Measurements from ENCODE around the gene LILRB4. TPM values are rescaled to one million over a fixed set of nuclear protein-coding genes. Genes with fewer than 3 reads are reported as not detected.

Gene LILRB4
- total and polyA plus RNA-seq, 9 donors, result 0.48 to 6.9 (median 1.0) TPM; not detected in 1

DNA sequence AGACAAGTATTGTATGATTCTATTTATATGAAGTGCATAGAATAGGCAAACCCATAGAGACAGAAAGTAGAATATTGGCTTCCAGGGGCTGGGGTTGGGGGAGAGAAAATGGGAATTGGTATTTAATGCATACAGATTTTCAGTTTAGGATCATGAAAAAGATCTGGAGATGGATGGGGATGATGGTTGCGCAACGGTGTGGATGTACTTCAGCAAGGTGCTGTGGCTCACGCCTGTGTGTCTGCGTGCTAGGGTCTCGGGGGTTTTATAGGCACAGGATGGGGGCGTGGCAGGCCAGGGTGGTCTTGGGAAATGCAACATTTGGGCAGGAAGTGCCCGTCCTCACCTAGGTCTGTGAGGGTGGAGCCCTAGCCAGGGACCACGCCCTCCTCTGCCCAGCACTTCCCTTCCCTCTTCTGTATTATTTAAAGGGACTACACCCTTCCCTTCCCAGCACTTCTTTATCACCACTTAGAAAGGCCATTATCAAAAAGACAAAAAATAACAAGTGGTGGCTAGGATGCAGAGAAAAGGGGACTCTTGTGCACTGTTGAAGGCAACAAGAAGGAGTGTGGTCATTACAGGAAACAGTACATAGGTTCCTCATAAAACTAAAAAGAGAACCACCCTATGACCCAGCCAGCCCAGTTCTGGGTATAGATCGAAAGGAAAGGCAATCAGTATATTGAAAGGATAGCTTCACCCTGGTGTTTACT is 29.0 kb downstream of the LILRB4 start:
- Histone ChIP-seq H3K9me3 (peaks cover 0 to 5% of the 10 kb centered on the region in 2 donors), H3K36me3 (no peaks in the 10 kb centered on the region), H3K4me1 (ENCODE audit: insufficient read depth) (no peaks in the 10 kb centered on the region), H3K27ac (no peak overlapping the region), H3K4me3 (no peak overlapping the region), H3K27me3 (no peaks in the 10 kb centered on the region)
- TF ChIP-seq EP300 (IDR thresholded peaks at IDR 0.05) (no peak), POLR2A (IDR thresholded peaks at IDR 0.05) (no peak)
- TF ChIP-seq, protein P1, sequence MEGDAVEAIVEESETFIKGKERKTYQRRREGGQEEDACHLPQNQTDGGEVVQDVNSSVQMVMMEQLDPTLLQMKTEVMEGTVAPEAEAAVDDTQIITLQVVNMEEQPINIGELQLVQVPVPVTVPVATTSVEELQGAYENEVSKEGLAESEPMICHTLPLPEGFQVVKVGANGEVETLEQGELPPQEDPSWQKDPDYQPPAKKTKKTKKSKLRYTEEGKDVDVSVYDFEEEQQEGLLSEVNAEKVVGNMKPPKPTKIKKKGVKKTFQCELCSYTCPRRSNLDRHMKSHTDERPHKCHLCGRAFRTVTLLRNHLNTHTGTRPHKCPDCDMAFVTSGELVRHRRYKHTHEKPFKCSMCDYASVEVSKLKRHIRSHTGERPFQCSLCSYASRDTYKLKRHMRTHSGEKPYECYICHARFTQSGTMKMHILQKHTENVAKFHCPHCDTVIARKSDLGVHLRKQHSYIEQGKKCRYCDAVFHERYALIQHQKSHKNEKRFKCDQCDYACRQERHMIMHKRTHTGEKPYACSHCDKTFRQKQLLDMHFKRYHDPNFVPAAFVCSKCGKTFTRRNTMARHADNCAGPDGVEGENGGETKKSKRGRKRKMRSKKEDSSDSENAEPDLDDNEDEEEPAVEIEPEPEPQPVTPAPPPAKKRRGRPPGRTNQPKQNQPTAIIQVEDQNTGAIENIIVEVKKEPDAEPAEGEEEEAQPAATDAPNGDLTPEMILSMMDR (IDR thresholded peaks at IDR 0.05), result no peak
- WGBS, 3 donors, result 56 to 72% (median 70%) methylated on average over 9 of the region's 9 CpGs
- no peak for DNase-seq
- intact Hi-C loops (cut with DNase I), result no loop called here

DNA sequence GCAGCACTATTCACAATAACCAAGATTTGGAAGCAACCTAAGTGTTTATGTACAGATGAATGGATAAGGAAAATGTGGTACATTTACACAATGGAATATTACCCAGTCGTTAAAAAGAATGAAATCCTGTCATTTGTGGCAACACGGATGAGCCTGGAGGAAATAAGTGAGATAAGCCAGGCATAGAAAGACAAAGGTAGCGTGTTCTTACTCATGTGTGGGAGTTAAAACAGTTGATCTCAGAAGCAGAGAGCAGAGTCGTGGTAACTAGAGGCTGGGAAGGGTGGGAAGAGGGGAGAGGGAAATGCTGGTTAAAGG is 29.5 kb downstream of the LILRB4 start:
- DNase-seq, result no peak
- Histone ChIP-seq H3K27ac (no peak overlapping the region), H3K36me3 (no peaks in the 10 kb centered on the region), H3K4me1 (ENCODE audit: insufficient read depth) (no peaks in the 10 kb centered on the region), H3K27me3 (no peaks in the 10 kb centered on the region), H3K4me3 (no peak overlapping the region), H3K9me3 (peaks cover 0 to 5% of the 10 kb centered on the region in 2 donors)
- 55 to 62% (median 61%) methylated on average over 4 of the region's 4 CpGs for WGBS, 3 donors
- intact Hi-C loops (cut with DNase I), result no loop called here
- TF ChIP-seq, protein P1 (IDR thresholded peaks at IDR 0.05), result no peak
- TF ChIP-seq EP300 (IDR thresholded peaks at IDR 0.05), result no peak

DNA sequence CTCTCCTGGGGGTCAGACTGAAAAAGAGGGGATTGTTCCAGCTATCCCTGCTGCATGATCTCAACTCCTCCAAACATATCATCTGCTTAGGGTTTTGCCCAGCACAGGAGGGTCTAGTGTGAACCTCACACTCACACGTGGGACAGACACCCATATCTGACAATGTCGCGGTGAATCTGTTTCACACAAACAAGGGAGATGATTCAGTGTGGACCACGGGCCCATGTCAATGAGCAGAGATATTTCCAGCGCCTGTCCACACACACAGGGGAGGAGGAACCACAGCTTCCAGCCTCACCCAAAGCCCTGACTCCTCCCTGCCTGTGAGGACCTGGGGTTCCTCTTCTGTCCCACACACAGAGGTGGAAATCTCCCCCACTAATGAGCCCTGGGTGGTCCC is 31.9 kb downstream of the LILRB4 start:
- TF ChIP-seq, protein P1 (IDR thresholded peaks at IDR 0.05), result no peak
- no peak for TF ChIP-seq EP300 (IDR thresholded peaks at IDR 0.05)
- TF ChIP-seq POLR2A (IDR thresholded peaks at IDR 0.05), result no peak
- Histone ChIP-seq H3K4me3 (no peak overlapping the region), H3K9me3 (peaks cover 0 to 5% of the 10 kb centered on the region in 2 donors), H3K4me1 (ENCODE audit: insufficient read depth) (no peaks in the 10 kb centered on the region), H3K27me3 (no peaks in the 10 kb centered on the region), H3K27ac (no peak overlapping the region), H3K36me3 (no peaks in the 10 kb centered on the region)
- intact Hi-C loops (cut with DNase I), result no loop called here
- 70 to 83% (median 74%) methylated on average over 5 of the region's 5 CpGs for WGBS, 3 donors
- DNase-seq, result no peak

DNA sequence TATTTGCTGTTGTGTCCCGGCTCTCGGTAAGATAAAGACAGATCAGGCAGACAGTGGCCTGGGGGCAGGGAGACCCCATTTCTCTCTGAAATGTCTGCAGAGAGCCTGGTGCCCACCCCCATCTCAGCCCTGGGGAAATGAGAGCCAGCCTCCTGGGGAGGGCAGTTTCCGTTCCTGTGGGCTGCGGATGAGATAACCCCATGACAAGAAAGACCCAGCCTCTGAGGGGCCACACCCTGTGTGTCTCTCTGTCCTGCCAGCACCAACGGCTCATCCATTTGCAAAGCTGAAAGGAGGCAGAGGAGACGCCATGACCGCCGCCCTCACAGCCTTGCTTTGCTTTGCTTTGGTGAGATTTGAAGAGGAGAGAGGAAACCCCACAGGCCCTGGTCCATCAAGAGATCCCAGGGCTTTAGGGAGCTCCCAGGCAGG is 33.3 kb downstream of the LILRB4 start:
- DNase-seq, result no peak
- H3K4me1 ChIP-seq (ENCODE audit: insufficient read depth), result no peaks in the 10 kb centered on the region
- H3K27me3 ChIP-seq, result no peaks in the 10 kb centered on the region
- TF ChIP-seq, protein P1 (IDR thresholded peaks at IDR 0.05), result no peak
- TF ChIP-seq POLR2A (IDR thresholded peaks at IDR 0.05) (no peak), EP300 (IDR thresholded peaks at IDR 0.05) (no peak)
- intact Hi-C loops (cut with DNase I), result no loop called here
- 64 to 75% (median 69%) methylated on average over 8 of the region's 8 CpGs for WGBS, 3 donors
- H3K4me3 ChIP-seq, result no peak overlapping the region
- H3K36me3 ChIP-seq, result no peaks in the 10 kb centered on the region
- H3K27ac ChIP-seq, result no peak overlapping the region
- peaks cover 0 to 5% of the 10 kb centered on the region in 2 donors for H3K9me3 ChIP-seq

Data from ovary (tissue), 9 donors.